IMR-90 (cell line): ENCODE measurements around the gene PRPS1. TPM values are rescaled to one million over a fixed set of nuclear protein-coding genes. Genes with fewer than 3 reads are reported as not detected.

Source experiments
- ATAC-seq: fragments of 200-7000 bp; cut with Tn5 transposase; 2 replicates; pipeline ENCODE4 v1.9.1; 2020; ENCODE audit warnings: low read depth, mild to moderate bottlenecking, moderate library complexity
- BruUV-seq: library from RNA; stranded (reverse); fragments of 400-500 nt; replicated peaks from 2 replicates; lab custom pipeline; 2021; lab: Mats Ljungman, UMichigan
- CTCF ChIA-PET: fragments of 300-600 bp; formaldehyde crosslinking; extraction: SDS; loops from one replicate; lab custom pipeline; 2021; ENCODE audit warnings: antibody characterized with exemption; lab: Yijun Ruan, JAX
- POLR2A ChIA-PET: fragments of 300-600 bp; sonication (Branson Sonifier 250); formaldehyde crosslinking; loops from one replicate; lab custom pipeline; 2022; ENCODE audit warnings: antibody characterized with exemption; ENCODE audit not compliant: unreplicated experiment; lab: Charles Lee
- DNase-seq: peaks from one replicate; pipeline ENCODE4 v3.0.0; 2013
- H2AFZ ChIP-seq: replicated peaks from 2 replicates; pipeline ENCODE3; 2013; ENCODE audit warnings: low read length, mild to moderate bottlenecking; ENCODE audit not compliant: poor library complexity
- H2AK5ac ChIP-seq: 2 replicates; pipeline ENCODE4 v1.6.1; 2013; ENCODE audit warnings: low read depth, low read length, inconsistent platforms
- H2AK9ac ChIP-seq: replicated peaks from 2 replicates; pipeline ENCODE3; 2013; ENCODE audit warnings: mild to moderate bottlenecking, low read depth, low read length, moderate library complexity; ENCODE audit not compliant: poor library complexity
- H2BK120ac ChIP-seq: 2 replicates; pipeline ENCODE4 v1.6.1; 2013; ENCODE audit warnings: low read depth, low read length, inconsistent platforms
- H2BK15ac ChIP-seq: 3 replicates; pipeline ENCODE4 v1.6.1; 2013; ENCODE audit warnings: low read depth, low read length, inconsistent platforms
- H2BK20ac ChIP-seq: 2 replicates; pipeline ENCODE4 v1.6.1; 2013; ENCODE audit warnings: low read depth, mild to moderate bottlenecking, inconsistent platforms, low read length, moderate library complexity
- H2BK5ac ChIP-seq: 2 replicates; pipeline ENCODE4 v1.6.1; 2013; ENCODE audit warnings: mild to moderate bottlenecking, low read depth, low read length, inconsistent platforms; ENCODE audit not compliant: poor library complexity, severe bottlenecking
- H3K14ac ChIP-seq: replicated peaks from 2 replicates; pipeline ENCODE4 v1.6.1; 2013; ENCODE audit warnings: low read depth, low read length, inconsistent platforms
- H3K18ac ChIP-seq: 2 replicates; pipeline ENCODE4 v1.6.1; 2013; ENCODE audit warnings: low read depth, low read length, control low read depth
- H3K23ac ChIP-seq: 2 replicates; pipeline ENCODE4 v1.6.1; 2013; ENCODE audit warnings: low read depth, low read length, inconsistent platforms
- H3K27ac ChIP-seq: 2 replicates; pipeline ENCODE4 v1.5.1; 2013; ENCODE audit warnings: mild to moderate bottlenecking, control low read depth, low read length; ENCODE audit not compliant: insufficient read depth
- H3K27me3 ChIP-seq: 2 replicates; pipeline ENCODE4 v1.6.1; 2013; ENCODE audit warnings: low read length; ENCODE audit not compliant: control insufficient read depth, insufficient read depth
- H3K36me3 ChIP-seq: 2 replicates; pipeline ENCODE4 v1.6.1; 2013; ENCODE audit warnings: low read length, mixed read lengths; ENCODE audit not compliant: control insufficient read depth, insufficient read depth
- H3K4ac ChIP-seq: 2 replicates; pipeline ENCODE4 v1.6.1; 2013; ENCODE audit warnings: low read depth, low read length, inconsistent platforms
- H3K4me1 ChIP-seq: 2 replicates; pipeline ENCODE4 v1.6.1; 2013; ENCODE audit warnings: low read length, mixed read lengths; ENCODE audit not compliant: control insufficient read depth, insufficient read depth
- H3K4me2 ChIP-seq: 2 replicates; pipeline ENCODE4 v1.6.1; 2013; ENCODE audit warnings: low read depth, mild to moderate bottlenecking, control low read depth, low read length, moderate library complexity
- H3K4me3 ChIP-seq: 2 replicates; pipeline ENCODE4 v1.5.1; 2013; ENCODE audit warnings: low read depth, mild to moderate bottlenecking, control low read depth, low read length, moderate library complexity; ENCODE audit not compliant: insufficient read depth
- H3K56ac ChIP-seq: 2 replicates; pipeline ENCODE4 v1.6.1; 2013; ENCODE audit warnings: low read length, inconsistent platforms; ENCODE audit not compliant: insufficient read depth; ENCODE audit errors: extremely low read depth
- H3K79me1 ChIP-seq, 2 experiments: 2 replicates each; pipeline ENCODE4 v1.6.1; 2013; ENCODE audit warnings: low read length in 2 of 2, inconsistent platforms in 1 of 2, low read depth in 1 of 2
- H3K9ac ChIP-seq: 2 replicates; pipeline ENCODE4 v1.6.1; 2013; ENCODE audit warnings: low read depth, low read length, control low read depth
- H3K9me1 ChIP-seq: 2 replicates; pipeline ENCODE4 v1.6.1; 2013; ENCODE audit warnings: low read length, inconsistent platforms; ENCODE audit not compliant: insufficient read depth
- H3K9me3 ChIP-seq: 2 replicates; pipeline ENCODE4 v1.6.1; 2013; ENCODE audit warnings: low read length; ENCODE audit not compliant: control insufficient read depth, insufficient read depth
- H4K20me1 ChIP-seq: 2 replicates; pipeline ENCODE4 v1.6.1; 2013; ENCODE audit warnings: low read length, inconsistent platforms; ENCODE audit not compliant: insufficient read depth
- H4K5ac ChIP-seq: 2 replicates; pipeline ENCODE4 v1.6.1; 2013; ENCODE audit warnings: mild to moderate bottlenecking, low read depth, low read length, control low read depth
- H4K8ac ChIP-seq, 2 experiments: 2 replicates each; pipeline ENCODE4 v1.6.1; 2013; ENCODE audit warnings: low read depth in 2 of 2, low read length in 2 of 2, control low read depth in 1 of 2, inconsistent platforms in 1 of 2
- H4K91ac ChIP-seq: 2 replicates; pipeline ENCODE4 v1.6.1; 2013; ENCODE audit warnings: low read depth, low read length, inconsistent platforms; ENCODE audit not compliant: insufficient read depth
- BHLHE40 ChIP-seq: fragments of 150-350 bp; IDR thresholded peaks from 2 replicates; pipeline ENCODE4 v1.6.1; 2016; ENCODE audit warnings: mild to moderate bottlenecking, low read depth, low read length
- CEBPB ChIP-seq: IDR thresholded peaks from 2 replicates; pipeline ENCODE4 v1.6.1; 2012; ENCODE audit warnings: low read depth, low read length, improper control_type of control experiment
- CHD1 ChIP-seq: IDR thresholded peaks from 2 replicates; pipeline ENCODE4 v1.6.1; 2012; ENCODE audit warnings: low read depth, low read length, improper control_type of control experiment
- FOS ChIP-seq: fragments of 150-350 bp; IDR thresholded peaks from 2 replicates; pipeline ENCODE4 v1.6.1; 2016; ENCODE audit warnings: low read depth, low read length
- MAFK ChIP-seq: IDR thresholded peaks from 2 replicates; pipeline ENCODE4 v1.6.1; 2012; ENCODE audit warnings: low read depth, low read length, improper control_type of control experiment
- MAZ ChIP-seq: IDR thresholded peaks from 2 replicates; pipeline ENCODE4 v1.6.1; 2012; ENCODE audit warnings: low read depth, mild to moderate bottlenecking, low read length, improper control_type of control experiment, moderate library complexity, borderline replicate concordance
- MXI1 ChIP-seq: IDR thresholded peaks from 2 replicates; pipeline ENCODE4 v1.6.1; 2012; ENCODE audit warnings: low read depth, mild to moderate bottlenecking, low read length, moderate library complexity, borderline replicate concordance
- NFE2L2 ChIP-seq: fragments of 150-350 bp; IDR thresholded peaks from 2 replicates; pipeline ENCODE4 v1.6.1; 2016; ENCODE audit warnings: low read depth, mild to moderate bottlenecking, low read length
- POLR2A ChIP-seq: IDR thresholded peaks from 2 replicates; pipeline ENCODE4 v1.6.1; 2012; ENCODE audit warnings: mild to moderate bottlenecking, low read depth, low read length
- RAD21 ChIP-seq: IDR thresholded peaks from 2 replicates; pipeline ENCODE4 v1.6.1; 2012; ENCODE audit warnings: low read length, improper control_type of control experiment
- RCOR1 ChIP-seq: IDR thresholded peaks from 2 replicates; pipeline ENCODE4 v1.6.1; 2012; ENCODE audit warnings: mild to moderate bottlenecking, low read length, improper control_type of control experiment; ENCODE audit not compliant: insufficient replicate concordance
- RFX5 ChIP-seq: IDR thresholded peaks from 2 replicates; pipeline ENCODE4 v1.8.0; 2012; ENCODE audit warnings: low read depth, mild to moderate bottlenecking, low read length, moderate library complexity
- SMC3 ChIP-seq: fragments of 150-350 bp; IDR thresholded peaks from 2 replicates; pipeline ENCODE4 v1.6.1; 2016; ENCODE audit warnings: low read depth, mild to moderate bottlenecking, antibody characterized with exemption, low read length, moderate library complexity
- WGBS, 2 experiments: methylation state at CpG; one replicate each; pipeline versions ENCODE4 v1.1.5 to v1.1.7; 2013; ENCODE audit warnings: missing lambda C conversion rate in 2 of 2; ENCODE audit not compliant: insufficient read length in 1 of 2; ENCODE audit errors: extremely low coverage in 2 of 2; 5-methylcytosine and 5-hydroxymethylcytosine counted together
- dilution Hi-C: fragments of 300-500 bp; cut with HindIII; formaldehyde crosslinking; loops from one replicate; pipeline ENCODE4 v1.14.3; 2018; ENCODE audit warnings: low sequenced_read_pairs; ENCODE audit not compliant: unreplicated experiment
- in situ Hi-C: fragments of 300-500 bp; cut with MboI; formaldehyde crosslinking; loops from 3 replicates; pipeline ENCODE4 v1.14.3; 2019; ENCODE audit warnings: low sequenced_read_pairs, inconsistent platforms, mixed read lengths
- intact Hi-C: fragments of 100-400 bp; cut with micrococcal nuclease; formaldehyde crosslinking; loops from 2 replicates; pipeline ENCODE4 v1.10.0; 2022
- polyA plus RNA-seq, 3 experiments: library from polyadenylated mRNA; depleted of rRNA; stranded (reverse); fragments of >200 nt; gene quantifications; 2 replicates each; pipeline ENCODE4 v1.2.3, GENCODE V29; 2012; ENCODE audit warnings: low replicate concordance in 1 of 3
- total RNA-seq: library from RNA; depleted of rRNA; stranded (reverse); fragments of >200 nt; gene quantifications from 2 replicates; pipeline ENCODE4 v1.2.3, GENCODE V29; 2012
- TF ChIP-seq, protein P1 (sequence below): fragments of 150-350 bp; IDR thresholded peaks from 2 replicates; pipeline ENCODE4 v1.6.1; 2016; ENCODE audit warnings: low read depth, mild to moderate bottlenecking, low read length, moderate library complexity, borderline replicate concordance
- TF ChIP-seq, protein P2 (sequence below): conservative IDR thresholded peaks from 2 replicates; pipeline ENCODE4 v1.5.1; 2012; ENCODE audit warnings: mild to moderate bottlenecking, low read depth, low read length, improper control_type of control experiment
- TF ChIP-seq, protein P3 (sequence below): fragments of 150-350 bp; IDR thresholded peaks from 2 replicates; pipeline ENCODE4 v1.6.1; 2017; ENCODE audit warnings: mild to moderate bottlenecking, antibody characterized with exemption, low read length, low read depth

The PRPS1 gene
- total and polyA plus RNA-seq, 2 of the 4 experiments (the other 2 are of a cell fraction) = 118 to 137 TPM

DNA sequence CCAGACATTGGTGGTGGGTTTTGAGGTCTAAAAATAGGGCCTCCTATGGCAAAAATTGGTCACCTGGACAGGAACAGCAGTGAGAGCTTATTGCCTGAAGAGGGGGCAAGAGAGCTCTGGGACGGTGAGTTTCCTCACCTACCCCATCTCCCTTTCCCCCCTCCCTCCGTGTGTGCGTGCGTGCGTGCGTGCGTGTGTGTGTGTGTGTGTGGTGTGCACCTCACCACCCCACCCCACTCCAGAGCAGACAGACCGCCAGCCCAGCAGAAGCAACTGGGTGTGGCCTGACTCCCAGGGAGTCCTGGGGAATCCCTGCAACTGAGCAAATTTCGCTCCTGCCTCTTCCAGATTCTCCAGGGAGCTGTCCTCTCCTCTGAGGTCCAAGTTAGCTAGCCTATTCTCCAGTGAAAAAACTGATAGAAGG lies 44.7 kb downstream of the PRPS1 start:
- no peak overlapping the region for H3K4me2 ChIP-seq
- H4K8ac ChIP-seq = no peak overlapping the region
- no peaks in the 10 kb centered on the region for H3K9me1 ChIP-seq
- H2BK20ac ChIP-seq = no peak overlapping the region
- intact Hi-C loops (no loop called here), dilution Hi-C loops (no loop called here), in situ Hi-C loops (no loop called here)
- TF ChIP-seq, protein P1, sequence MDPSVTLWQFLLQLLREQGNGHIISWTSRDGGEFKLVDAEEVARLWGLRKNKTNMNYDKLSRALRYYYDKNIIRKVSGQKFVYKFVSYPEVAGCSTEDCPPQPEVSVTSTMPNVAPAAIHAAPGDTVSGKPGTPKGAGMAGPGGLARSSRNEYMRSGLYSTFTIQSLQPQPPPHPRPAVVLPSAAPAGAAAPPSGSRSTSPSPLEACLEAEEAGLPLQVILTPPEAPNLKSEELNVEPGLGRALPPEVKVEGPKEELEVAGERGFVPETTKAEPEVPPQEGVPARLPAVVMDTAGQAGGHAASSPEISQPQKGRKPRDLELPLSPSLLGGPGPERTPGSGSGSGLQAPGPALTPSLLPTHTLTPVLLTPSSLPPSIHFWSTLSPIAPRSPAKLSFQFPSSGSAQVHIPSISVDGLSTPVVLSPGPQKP = no peak
- TF ChIP-seq CEBPB (no peak), MXI1 (no peak), POLR2A (no peak), FOS (no peak), RCOR1 (no peak), RAD21 (peak; percentile 57), NFE2L2 (no peak), RFX5 (no peak), CHD1 (no peak), BHLHE40 (no peak), SMC3 (peak; percentile 37), MAZ (peak; percentile 82), MAFK (no peak)
- TF ChIP-seq, protein P2, sequence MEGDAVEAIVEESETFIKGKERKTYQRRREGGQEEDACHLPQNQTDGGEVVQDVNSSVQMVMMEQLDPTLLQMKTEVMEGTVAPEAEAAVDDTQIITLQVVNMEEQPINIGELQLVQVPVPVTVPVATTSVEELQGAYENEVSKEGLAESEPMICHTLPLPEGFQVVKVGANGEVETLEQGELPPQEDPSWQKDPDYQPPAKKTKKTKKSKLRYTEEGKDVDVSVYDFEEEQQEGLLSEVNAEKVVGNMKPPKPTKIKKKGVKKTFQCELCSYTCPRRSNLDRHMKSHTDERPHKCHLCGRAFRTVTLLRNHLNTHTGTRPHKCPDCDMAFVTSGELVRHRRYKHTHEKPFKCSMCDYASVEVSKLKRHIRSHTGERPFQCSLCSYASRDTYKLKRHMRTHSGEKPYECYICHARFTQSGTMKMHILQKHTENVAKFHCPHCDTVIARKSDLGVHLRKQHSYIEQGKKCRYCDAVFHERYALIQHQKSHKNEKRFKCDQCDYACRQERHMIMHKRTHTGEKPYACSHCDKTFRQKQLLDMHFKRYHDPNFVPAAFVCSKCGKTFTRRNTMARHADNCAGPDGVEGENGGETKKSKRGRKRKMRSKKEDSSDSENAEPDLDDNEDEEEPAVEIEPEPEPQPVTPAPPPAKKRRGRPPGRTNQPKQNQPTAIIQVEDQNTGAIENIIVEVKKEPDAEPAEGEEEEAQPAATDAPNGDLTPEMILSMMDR = peak; percentile 61
- TF ChIP-seq, protein P3, sequence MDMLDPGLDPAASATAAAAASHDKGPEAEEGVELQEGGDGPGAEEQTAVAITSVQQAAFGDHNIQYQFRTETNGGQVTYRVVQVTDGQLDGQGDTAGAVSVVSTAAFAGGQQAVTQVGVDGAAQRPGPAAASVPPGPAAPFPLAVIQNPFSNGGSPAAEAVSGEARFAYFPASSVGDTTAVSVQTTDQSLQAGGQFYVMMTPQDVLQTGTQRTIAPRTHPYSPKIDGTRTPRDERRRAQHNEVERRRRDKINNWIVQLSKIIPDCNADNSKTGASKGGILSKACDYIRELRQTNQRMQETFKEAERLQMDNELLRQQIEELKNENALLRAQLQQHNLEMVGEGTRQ = no peak
- ChIA-PET POLR2A (no interaction called here), CTCF (interaction anchor here (0.5 to 2.0 kb wide), 8 partner anchors 9 to 1939 kb away, joined by 3 to 8 read pairs (median 4); no protein-coding TSS in a partner anchor)
- H4K91ac ChIP-seq = no peak overlapping the region
- no CpG with 5 or more reads among the region's 9 CpGs for WGBS, 2 experiments
- no peak overlapping the region for H3K56ac ChIP-seq
- no peaks in the 10 kb centered on the region for H4K20me1 ChIP-seq
- H2BK15ac ChIP-seq = no peak overlapping the region
- H2AK5ac ChIP-seq = no peak overlapping the region
- no peak overlapping the region for H2BK5ac ChIP-seq
- no peak overlapping the region for H2AK9ac ChIP-seq
- no peak overlapping the region for H2BK120ac ChIP-seq
- H3K14ac ChIP-seq = no peak overlapping the region
- DNase-seq (peak; percentile 56), ATAC-seq (peak; percentile 40)
- no peaks in the 10 kb centered on the region for H3K9me3 ChIP-seq
- no TSS peak for BruUV-seq
- 0 out of 2 replicates have a peak, but pooled peaks cover 1% of the 10 kb centered on the region for H3K4me1 ChIP-seq
- no peak overlapping the region for H3K18ac ChIP-seq
- H4K5ac ChIP-seq = no peak overlapping the region
- no peak overlapping the region for H3K27ac ChIP-seq
- peak overlapping the region; percentile 79 for H2AFZ ChIP-seq
- H3K4ac ChIP-seq = no peak overlapping the region
- no peak overlapping the region for H3K23ac ChIP-seq
- H3K79me1 ChIP-seq = no peaks in the 10 kb centered on the region
- H3K9ac ChIP-seq = no peak overlapping the region
- peaks cover 11% of the 10 kb centered on the region; the same call in 1 of the 2 replicates for H3K27me3 ChIP-seq
- H3K36me3 ChIP-seq = no peaks in the 10 kb centered on the region
- H3K4me3 ChIP-seq = no peak overlapping the region
